ENCODE results near the gene NUDT1. TPM values are rescaled to one million over a fixed set of nuclear protein-coding genes. Genes with fewer than 3 reads are reported as not detected.

NUDT1 gene
- total RNA-seq, 2 experiments from 2014 or later, result 12.8 to 13.0 TPM

DNA sequence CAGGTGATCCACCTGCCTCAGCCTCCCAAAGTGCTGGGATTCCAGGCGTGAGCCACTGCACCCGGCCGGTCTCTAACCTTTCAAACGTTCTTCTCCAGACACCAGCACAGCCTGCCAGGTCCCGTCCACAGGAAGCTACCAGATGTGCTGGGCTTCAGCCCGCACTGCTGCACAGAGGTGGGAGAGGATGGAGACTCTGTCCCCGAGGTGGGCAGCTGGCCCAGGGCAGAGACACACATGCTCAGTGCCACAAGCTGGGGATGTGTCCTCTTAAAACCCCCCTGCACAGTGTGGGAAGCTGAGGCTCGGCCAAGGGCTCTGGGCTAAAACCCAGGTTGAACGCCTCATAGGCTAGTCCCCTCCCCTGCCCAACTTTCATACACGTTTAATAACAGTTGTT is 9.4 kb downstream of the NUDT1 start:
- CTCF ChIA-PET, result no interaction called here
- H3K36me3 Mint-ChIP-seq (ENCODE audit: low read depth), result peaks cover under 1% of the 10 kb centered on the region
- TF ChIP-seq, protein P1, sequence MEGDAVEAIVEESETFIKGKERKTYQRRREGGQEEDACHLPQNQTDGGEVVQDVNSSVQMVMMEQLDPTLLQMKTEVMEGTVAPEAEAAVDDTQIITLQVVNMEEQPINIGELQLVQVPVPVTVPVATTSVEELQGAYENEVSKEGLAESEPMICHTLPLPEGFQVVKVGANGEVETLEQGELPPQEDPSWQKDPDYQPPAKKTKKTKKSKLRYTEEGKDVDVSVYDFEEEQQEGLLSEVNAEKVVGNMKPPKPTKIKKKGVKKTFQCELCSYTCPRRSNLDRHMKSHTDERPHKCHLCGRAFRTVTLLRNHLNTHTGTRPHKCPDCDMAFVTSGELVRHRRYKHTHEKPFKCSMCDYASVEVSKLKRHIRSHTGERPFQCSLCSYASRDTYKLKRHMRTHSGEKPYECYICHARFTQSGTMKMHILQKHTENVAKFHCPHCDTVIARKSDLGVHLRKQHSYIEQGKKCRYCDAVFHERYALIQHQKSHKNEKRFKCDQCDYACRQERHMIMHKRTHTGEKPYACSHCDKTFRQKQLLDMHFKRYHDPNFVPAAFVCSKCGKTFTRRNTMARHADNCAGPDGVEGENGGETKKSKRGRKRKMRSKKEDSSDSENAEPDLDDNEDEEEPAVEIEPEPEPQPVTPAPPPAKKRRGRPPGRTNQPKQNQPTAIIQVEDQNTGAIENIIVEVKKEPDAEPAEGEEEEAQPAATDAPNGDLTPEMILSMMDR (IDR thresholded peaks at IDR 0.05), result no peak
- DNase-seq, result no peak
- intact Hi-C loops (cut with DNase I, micrococcal nuclease), result no loop called here
- Histone ChIP-seq H3K4me1 (ENCODE audit: insufficient read depth, low read length) (peaks cover 23% of the 10 kb centered on the region), H3K27me3 (ENCODE audit: control insufficient read depth in 1 of 2, insufficient read depth in 2 of 2, low read length in 2 of 2) (no peaks in the 10 kb centered on the region), H3K27ac (ENCODE audit: low read depth in 1 of 2, low read length in 2 of 2) (no peak overlapping the region), H3K9me3 (ENCODE audit: control insufficient read depth in 1 of 2, insufficient read depth in 1 of 2, low read length in 2 of 2) (peaks cover 0 to 4% of the 10 kb centered on the region in 2 experiments), H3K36me3 (ENCODE audit: insufficient read depth, low read length) (no peaks in the 10 kb centered on the region), H3K4me3 (ENCODE audit: low read length) (no peak overlapping the region)
- peaks cover 12% of the 10 kb centered on the region for H3K4me1 Mint-ChIP-seq (ENCODE audit: low read depth)
- H3K27me3 Mint-ChIP-seq, result no peaks in the 10 kb centered on the region
- H3K9me3 Mint-ChIP-seq, result no peaks in the 10 kb centered on the region
- no peak overlapping the region for H3K4me3 Mint-ChIP-seq
- POLR2A ChIA-PET, result no interaction called here
- H3K27ac Mint-ChIP-seq, result no peak overlapping the region
- ATAC-seq (ENCODE audit: poor library complexity), result no peak

DNA sequence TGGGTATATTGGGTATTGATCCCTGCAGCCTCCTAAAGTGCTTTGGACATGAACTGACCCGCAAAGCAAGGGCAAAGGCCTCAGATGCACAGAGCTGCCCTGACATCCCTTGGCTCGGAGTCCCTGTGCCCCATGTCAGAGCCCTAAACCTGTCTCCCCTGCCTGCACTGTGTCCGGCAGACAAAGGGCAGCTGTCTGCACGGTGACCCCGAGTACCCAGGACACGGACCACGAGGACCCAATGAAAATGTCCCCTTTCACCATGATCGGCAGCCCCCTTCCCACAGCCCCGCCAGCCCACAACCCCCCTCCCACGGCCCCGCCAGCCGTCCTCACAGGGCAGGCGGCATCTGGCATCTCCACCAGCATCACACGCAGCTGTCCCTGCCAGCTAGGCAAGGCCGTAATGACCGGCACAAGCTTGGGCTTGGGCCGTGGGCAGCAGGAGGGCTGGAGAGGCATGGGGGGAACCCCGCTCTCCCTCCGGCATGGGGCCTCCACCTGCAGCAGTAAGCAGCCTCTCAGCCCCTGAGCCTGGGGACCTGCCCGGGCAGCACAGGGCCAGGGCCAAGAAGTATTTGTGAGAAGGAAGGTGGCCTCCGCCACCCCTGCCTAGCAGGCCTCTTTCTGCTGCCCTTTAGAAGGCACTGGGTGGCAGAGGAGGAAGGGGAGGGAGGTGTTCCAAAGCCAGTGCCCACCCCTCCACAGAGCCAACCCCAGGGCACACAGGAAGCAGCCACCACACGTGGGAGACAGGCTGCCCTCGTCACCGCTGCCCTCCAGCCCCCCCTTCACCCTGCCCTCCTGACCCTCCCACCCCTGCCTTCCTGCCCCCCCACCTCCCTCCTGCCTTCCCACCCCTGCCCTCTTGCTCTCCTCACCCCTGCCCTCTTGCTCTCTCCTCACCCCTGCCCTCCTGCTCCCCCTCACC is 10.1 kb downstream of the NUDT1 start:
- intact Hi-C loops (cut with DNase I, micrococcal nuclease), result no loop called here
- ATAC-seq (ENCODE audit: poor library complexity), result peak; percentile 17
- Mint-ChIP-seq H3K4me1 (ENCODE audit: low read depth) (peaks cover 12% of the 10 kb centered on the region), H3K27ac (no peak overlapping the region), H3K27me3 (no peaks in the 10 kb centered on the region), H3K36me3 (ENCODE audit: low read depth) (peaks cover 4% of the 10 kb centered on the region), H3K4me3 (no peak overlapping the region), H3K9me3 (no peaks in the 10 kb centered on the region)
- TF ChIP-seq, protein P1 (IDR thresholded peaks at IDR 0.05), result no peak
- peaks cover 23% of the 10 kb centered on the region for H3K4me1 ChIP-seq (ENCODE audit: insufficient read depth, low read length)
- H3K9me3 ChIP-seq (ENCODE audit: control insufficient read depth in 1 of 2, insufficient read depth in 1 of 2, low read length in 2 of 2), result peaks cover 0 to 4% of the 10 kb centered on the region in 2 experiments
- ChIA-PET POLR2A (no interaction called here), CTCF (no interaction called here)
- no peak overlapping the region for H3K27ac ChIP-seq (ENCODE audit: low read depth in 1 of 2, low read length in 2 of 2)
- peak in 1 of 14 experiments; percentile 33 for DNase-seq
- H3K4me3 ChIP-seq (ENCODE audit: low read length), result no peak overlapping the region
- H3K36me3 ChIP-seq (ENCODE audit: insufficient read depth, low read length), result no peaks in the 10 kb centered on the region
- no peaks in the 10 kb centered on the region for H3K27me3 ChIP-seq (ENCODE audit: control insufficient read depth in 1 of 2, insufficient read depth in 2 of 2, low read length in 2 of 2)

DNA sequence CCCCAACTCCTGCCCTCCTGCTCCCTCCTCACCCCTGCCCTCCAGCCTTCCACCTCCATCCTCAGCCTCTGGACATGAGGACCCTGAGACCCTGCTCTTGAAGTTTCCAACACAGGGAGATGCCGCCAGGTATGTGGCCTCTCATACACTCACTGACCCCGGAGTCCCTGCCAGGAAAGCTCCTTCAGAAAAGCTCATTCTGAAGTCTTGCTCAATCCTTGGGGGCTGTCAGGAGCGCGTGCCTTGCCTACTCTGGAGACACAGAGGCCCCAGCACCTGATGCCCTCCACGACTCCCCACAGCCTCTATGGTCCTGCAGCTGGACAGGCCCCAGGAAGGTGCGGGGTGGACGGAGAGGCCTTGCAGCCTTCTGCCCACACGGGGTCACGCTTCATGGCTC is 11.0 kb downstream of the NUDT1 start:
- no peak overlapping the region for H3K27ac Mint-ChIP-seq
- no peak overlapping the region for H3K4me3 ChIP-seq (ENCODE audit: low read length)
- H3K27me3 ChIP-seq (ENCODE audit: control insufficient read depth in 1 of 2, insufficient read depth in 2 of 2, low read length in 2 of 2), result no peaks in the 10 kb centered on the region
- peaks cover 4% of the 10 kb centered on the region for H3K36me3 Mint-ChIP-seq (ENCODE audit: low read depth)
- H3K4me1 ChIP-seq (ENCODE audit: insufficient read depth, low read length), result peaks cover 23% of the 10 kb centered on the region
- ATAC-seq (ENCODE audit: poor library complexity) (no peak), DNase-seq (no peak)
- H3K4me3 Mint-ChIP-seq, result no peak overlapping the region
- POLR2A ChIA-PET, result no interaction called here
- H3K4me1 Mint-ChIP-seq (ENCODE audit: low read depth), result peaks cover 12% of the 10 kb centered on the region
- H3K27ac ChIP-seq (ENCODE audit: low read depth in 1 of 2, low read length in 2 of 2), result no peak overlapping the region
- no peaks in the 10 kb centered on the region for H3K36me3 ChIP-seq (ENCODE audit: insufficient read depth, low read length)
- H3K9me3 ChIP-seq (ENCODE audit: control insufficient read depth in 1 of 2, insufficient read depth in 1 of 2, low read length in 2 of 2), result peaks cover 0 to 4% of the 10 kb centered on the region in 2 experiments
- H3K27me3 Mint-ChIP-seq, result no peaks in the 10 kb centered on the region
- CTCF ChIA-PET, result no interaction called here
- H3K9me3 Mint-ChIP-seq, result no peaks in the 10 kb centered on the region
- intact Hi-C loops (cut with DNase I, micrococcal nuclease), result no loop called here
- TF ChIP-seq, protein P1 (IDR thresholded peaks at IDR 0.05), result no peak
